Upper lobe of left lung (tissue), 4 donors: Measurements from ENCODE around the gene FHIP1B.

Source experiments
- POLR2A ChIP-seq, 4 donors: fragments of 450-650 bp; IDR thresholded peaks; one replicate each; pipeline ENCODE4 v1.5.1; 2016 to 2017; ENCODE audit warnings: antibody characterized with exemption in 4 of 4, mild to moderate bottlenecking in 2 of 4
- TF ChIP-seq, protein P1 (sequence below), 6 experiments: fragments of 450-650 bp in 4 of 6; fragments of 200-600 bp in 2 of 6; sonication (generic) in 2 of 6; IDR thresholded peaks; one replicate each; pipeline ENCODE4 v1.5.1; 2016 to 2019; ENCODE audit warnings: antibody characterized with exemption in 6 of 6

DNA sequence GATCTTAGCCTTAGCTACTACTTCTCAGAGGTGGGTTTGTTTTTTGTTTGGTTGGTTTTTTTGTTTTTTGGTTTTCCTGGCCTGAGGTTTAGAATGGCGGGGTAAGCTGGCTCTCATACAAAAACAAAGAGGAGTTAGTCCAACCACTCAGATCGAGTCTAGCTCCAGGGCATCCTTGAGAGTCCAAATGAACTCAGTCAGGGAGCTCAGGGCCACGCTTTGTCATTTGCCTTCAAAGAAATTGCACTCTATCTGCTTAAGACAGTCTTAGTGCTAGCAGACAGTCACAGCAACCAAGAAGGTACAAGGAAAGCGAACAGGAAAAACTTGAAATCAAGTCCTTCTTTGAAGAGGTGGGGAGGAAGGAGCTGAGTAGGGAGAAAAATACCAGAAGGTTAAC, 17.9 kb downstream of the FHIP1B start:
- TF ChIP-seq POLR2A (IDR thresholded peaks at IDR 0.05), result no peak
- TF ChIP-seq, protein P1, sequence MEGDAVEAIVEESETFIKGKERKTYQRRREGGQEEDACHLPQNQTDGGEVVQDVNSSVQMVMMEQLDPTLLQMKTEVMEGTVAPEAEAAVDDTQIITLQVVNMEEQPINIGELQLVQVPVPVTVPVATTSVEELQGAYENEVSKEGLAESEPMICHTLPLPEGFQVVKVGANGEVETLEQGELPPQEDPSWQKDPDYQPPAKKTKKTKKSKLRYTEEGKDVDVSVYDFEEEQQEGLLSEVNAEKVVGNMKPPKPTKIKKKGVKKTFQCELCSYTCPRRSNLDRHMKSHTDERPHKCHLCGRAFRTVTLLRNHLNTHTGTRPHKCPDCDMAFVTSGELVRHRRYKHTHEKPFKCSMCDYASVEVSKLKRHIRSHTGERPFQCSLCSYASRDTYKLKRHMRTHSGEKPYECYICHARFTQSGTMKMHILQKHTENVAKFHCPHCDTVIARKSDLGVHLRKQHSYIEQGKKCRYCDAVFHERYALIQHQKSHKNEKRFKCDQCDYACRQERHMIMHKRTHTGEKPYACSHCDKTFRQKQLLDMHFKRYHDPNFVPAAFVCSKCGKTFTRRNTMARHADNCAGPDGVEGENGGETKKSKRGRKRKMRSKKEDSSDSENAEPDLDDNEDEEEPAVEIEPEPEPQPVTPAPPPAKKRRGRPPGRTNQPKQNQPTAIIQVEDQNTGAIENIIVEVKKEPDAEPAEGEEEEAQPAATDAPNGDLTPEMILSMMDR (IDR thresholded peaks at IDR 0.05), result no peak
